Measurements from ENCODE around the gene CCDC116. TPM values are rescaled to one million over a fixed set of nuclear protein-coding genes. Genes with fewer than 3 reads are reported as not detected.

CCDC116 gene, protein sequence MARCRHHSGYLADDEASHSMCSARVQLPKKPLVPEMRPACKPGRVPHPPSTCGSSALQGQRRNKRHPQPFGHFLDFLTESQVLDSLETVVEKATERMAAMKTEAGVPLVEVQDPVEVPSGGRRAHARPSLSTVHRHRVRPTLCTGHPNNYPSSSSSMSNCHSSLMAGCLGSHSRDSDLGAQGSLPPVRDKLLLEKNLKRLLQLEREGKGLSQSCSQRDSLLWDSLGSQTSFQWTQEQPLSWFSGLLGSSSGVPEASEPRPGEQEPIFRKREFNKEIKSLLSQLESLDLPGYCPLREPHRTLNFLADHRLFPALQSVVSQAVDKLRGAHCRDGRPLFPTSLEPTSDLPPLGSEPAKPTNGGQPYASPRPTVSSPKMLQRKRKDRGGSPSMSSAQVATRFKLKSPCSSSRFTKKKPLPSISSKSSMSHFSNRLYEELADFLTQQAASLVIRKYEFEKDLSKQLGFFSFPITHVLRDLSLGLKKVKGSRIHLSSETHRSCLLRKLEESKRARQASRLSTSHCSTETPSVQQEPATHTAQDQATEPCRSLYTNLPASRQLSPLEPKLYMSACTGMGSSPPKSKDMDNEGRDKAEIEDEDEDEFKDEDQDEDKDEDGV
- 0.40 and 0.51 TPM in 2 replicates for total RNA-seq

DNA sequence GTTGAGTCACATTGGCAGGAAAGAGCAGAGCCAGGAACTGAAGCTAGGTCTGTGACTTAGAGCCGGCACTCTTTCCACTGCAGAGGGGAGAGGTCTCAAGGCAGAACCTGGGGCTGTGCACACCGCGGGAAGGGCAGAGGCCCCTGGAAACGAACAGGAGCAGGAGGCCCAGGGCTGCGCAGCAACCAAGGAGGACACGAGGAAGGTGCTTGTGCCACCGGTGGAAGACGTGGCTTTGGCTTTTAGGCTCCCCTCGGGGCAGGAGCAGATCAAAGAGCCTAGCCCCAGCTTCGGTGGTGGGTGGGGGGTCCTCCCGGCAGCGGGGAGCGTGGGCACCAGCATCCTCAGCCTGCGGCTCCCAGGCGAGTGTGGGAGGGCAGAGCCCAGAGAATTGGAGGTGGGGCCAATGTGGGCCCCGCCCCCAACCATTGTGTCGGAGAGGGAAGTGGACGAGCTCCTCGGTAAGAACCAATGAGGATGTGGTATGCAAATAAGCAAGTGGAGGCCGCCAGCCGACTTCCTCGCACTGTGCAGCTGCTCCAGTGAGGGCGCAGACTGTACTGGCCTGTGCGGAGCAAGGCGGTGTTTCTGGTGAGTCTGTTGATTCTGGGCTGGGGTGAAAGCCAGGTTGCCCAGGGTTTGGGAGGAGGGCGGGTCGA is at the start of gene CCDC116:
CCDC116 (plus strand) TSS at position 524 of the 659 bp plus-strand sequence. CDS start 422 bp downstream, outside the sequence.
- Mint-ChIP-seq H3K36me3 (ENCODE audit: low read depth) (peaks cover 15% of the 10 kb centered on the region), H3K27ac (no peak within 1 kb of the TSS), H3K4me1 (peaks cover 25% of the 10 kb centered on the region), H3K27me3 (no peaks in the 10 kb centered on the region), H3K4me3 (no peak within 1 kb of the TSS), H3K9me3 (no peaks in the 10 kb centered on the region)
- intact Hi-C loops (cut with micrococcal nuclease), result no loop called here
- peak; percentile 90 for DNase-seq

DNA sequence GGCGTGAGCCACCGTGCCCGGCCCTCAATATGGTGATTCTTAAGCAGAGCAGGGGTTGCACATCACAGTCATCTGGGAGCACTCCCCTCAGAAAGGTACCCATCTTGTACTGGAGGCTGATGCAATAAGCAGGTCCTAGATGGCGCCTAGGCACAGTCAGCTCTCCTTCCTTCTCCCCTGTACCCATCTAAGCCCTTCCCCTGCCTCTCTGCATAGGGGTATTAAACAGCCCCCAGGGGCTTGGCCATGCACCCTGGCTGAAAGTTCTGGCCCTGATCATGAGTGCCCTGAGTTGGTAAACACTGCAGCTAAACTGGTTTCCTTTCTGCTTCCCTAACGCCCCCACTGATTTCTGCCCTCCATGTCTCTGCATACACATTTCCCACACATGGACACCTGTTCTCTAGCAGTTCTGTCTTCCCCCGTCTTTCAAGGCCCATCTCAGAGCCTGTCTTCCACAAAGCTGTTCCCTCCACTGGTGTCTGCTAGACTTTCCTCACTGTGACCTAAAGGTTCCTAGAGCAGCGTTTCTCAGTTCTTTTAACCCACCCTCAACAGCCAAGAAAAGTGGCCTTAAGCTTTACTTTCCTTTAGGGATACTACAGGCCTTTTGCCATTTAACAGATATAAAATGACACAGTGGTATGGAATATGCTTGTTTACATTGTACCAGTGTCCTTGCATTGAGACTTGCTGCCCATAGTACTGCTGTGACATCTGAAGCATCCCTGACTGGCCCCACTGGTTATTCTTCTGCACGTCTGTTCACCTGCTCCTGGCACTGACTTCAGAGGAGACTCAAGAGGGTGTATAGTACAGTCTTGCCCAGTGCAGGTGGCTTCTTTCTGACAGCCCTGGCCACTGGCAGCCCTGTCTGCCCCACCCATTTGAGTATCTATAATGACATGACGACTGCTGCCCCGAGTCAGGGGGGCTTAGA is 49.5 kb upstream of the CCDC116 start:
- intact Hi-C loops (cut with micrococcal nuclease), result no loop called here
- no peak for DNase-seq
- no peak overlapping the region for H3K4me3 Mint-ChIP-seq
- peak overlapping the region; percentile 72 for H3K27ac Mint-ChIP-seq
- H3K9me3 Mint-ChIP-seq, result no peaks in the 10 kb centered on the region
- peaks cover 18% of the 10 kb centered on the region for H3K36me3 Mint-ChIP-seq (ENCODE audit: low read depth)
- H3K4me1 Mint-ChIP-seq, result peaks cover 27% of the 10 kb centered on the region
- no peaks in the 10 kb centered on the region for H3K27me3 Mint-ChIP-seq

DNA sequence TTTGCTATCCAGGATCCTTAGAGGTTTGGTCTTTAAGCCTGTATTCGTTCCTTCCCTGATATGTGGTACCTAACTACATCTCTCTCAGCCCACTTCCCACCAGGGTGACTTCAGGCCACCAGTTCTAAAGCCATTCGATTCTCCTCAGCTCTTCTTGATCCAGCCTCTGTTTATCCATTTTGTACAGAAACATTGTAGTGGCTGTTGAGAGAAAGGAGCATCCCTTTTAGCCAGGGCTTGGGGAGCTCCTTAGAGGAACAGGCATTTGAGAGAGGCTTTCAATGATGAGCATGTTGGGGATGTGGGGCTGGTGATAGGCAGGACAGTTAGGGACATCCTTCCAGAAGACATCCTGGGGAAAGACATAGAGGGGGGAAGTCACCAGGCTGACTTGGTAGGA is 47.2 kb upstream of the CCDC116 start:
- Mint-ChIP-seq H3K27me3 (no peaks in the 10 kb centered on the region), H3K36me3 (ENCODE audit: low read depth) (peaks cover 23% of the 10 kb centered on the region), H3K4me3 (no peak overlapping the region), H3K9me3 (no peaks in the 10 kb centered on the region), H3K4me1 (peaks cover 33% of the 10 kb centered on the region), H3K27ac (no peak overlapping the region)
- intact Hi-C loops (cut with micrococcal nuclease), result loop anchor here (5.0 kb wide), 1 partner anchor 42 kb away; no protein-coding TSS in a partner anchor
- DNase-seq, result no peak

DNA sequence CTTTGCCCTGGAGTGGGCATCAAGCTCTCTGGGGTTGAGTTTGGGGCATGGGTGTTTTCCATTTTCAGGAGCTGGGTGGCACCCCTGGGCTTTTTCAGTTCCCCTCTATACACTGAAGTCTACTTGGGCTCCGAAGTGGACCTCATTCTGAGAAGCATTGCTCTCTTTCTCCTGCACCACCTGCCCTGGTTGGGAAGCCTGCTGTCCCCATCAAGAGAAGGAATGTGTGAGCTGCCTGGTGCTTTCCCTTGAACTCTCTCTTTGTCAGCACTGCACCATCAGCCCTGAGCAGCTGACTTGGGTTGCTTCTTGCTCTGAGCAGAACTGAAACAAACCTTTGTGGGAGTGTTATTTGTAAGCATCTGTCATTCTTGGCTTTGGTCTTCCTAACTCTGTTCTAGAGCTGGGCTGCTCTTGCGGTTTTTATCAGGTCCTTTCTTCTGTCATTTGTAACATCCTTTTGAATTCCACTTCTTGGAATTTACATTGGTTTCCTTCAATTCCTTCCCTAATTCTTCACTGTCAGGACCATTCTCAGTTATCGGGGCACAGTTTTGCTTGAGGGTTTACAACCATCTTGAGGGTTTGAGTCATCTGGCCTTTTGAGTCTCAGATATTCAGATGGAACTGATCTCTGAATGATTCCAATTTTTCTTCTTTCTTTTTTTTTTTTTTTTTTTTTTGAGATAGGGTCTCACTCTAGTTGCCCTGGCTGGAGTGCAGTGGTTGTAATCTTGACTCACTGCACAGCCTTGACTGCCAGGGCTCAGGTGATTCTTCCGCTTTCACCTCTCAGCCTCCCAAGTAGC is 44.6 kb upstream of the CCDC116 start:
- Mint-ChIP-seq H3K27me3 (no peaks in the 10 kb centered on the region), H3K36me3 (ENCODE audit: low read depth) (peaks cover 32% of the 10 kb centered on the region), H3K9me3 (no peaks in the 10 kb centered on the region), H3K4me1 (peaks cover 36% of the 10 kb centered on the region), H3K4me3 (peak overlapping the region; percentile 27), H3K27ac (peak overlapping the region; percentile 84)
- peak; percentile 80 for DNase-seq
- intact Hi-C loops (cut with micrococcal nuclease), result loop anchor here (1.0 to 5.0 kb wide), 2 partner anchors 17 to 39 kb away; no protein-coding TSS in a partner anchor

DNA sequence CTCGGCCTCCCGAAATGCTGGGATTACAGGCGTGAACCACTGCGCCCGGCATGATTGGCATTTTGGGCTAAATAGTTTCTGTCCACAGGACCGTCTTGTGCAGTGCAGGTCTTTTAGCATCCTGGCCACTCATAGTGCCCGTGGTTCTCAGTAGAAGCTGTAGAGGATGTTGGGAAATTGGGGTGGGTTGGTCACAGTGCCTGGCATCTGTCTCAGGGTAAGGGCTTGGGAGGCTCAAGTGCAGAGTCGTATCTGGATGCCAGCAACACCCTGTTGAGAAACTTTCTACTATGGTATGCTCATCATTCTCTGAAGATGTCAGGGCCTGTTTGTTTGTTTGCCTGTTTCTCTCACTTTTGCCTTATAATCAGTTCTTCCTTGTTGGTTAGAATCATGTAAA is 43.2 kb upstream of the CCDC116 start:
- Mint-ChIP-seq H3K36me3 (ENCODE audit: low read depth) (peaks cover 41% of the 10 kb centered on the region), H3K4me1 (peaks cover 33% of the 10 kb centered on the region), H3K27me3 (no peaks in the 10 kb centered on the region), H3K4me3 (no peak overlapping the region), H3K9me3 (no peaks in the 10 kb centered on the region), H3K27ac (no peak overlapping the region)
- no peak for DNase-seq
- intact Hi-C loops (cut with micrococcal nuclease), result loop anchor here (5.0 kb wide), 1 partner anchor 38 kb away; no protein-coding TSS in a partner anchor

DNA sequence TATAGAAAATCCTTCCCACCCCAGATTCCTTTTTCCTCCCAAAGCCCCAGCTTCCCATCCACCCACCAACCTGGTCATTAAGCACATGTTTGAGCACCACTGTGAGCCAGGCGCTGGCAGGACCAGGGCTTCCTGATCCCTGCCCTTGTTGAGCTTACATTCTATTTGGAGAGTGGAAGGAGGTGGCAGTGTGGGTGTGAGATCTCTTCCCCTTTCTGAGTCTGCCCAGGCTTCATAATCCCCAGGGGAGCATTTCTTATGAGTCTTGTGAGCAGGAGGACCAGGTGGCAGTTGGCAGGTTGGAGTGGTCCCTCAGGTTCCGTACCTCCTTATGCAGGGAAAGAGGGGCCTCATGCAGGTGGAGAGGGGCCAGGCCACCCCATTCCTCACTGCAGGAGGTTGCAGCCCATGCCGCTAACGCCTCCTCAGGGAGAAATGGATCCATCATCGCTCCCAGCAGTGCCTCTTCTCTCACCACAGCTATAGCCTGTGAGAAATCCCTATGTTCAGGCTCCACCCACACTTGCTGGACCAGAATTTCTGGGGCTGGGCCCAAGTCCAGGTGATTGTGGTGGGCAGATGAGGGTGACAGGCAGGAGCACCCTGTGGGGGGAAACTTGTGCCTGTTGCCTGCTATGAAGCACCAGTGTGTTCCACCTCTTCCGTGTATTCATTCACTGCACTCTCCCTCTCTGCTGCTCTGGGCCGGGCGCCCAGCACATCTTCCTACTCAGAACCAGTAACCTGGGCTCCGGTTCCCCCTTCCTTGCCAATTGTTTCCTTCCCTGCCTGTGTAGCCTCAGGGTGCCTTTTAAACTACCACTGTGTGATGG is 41.5 kb upstream of the CCDC116 start:
- Mint-ChIP-seq H3K4me3 (no peak overlapping the region), H3K27ac (peak overlapping the region; percentile 9)
- no peak for DNase-seq

DNA sequence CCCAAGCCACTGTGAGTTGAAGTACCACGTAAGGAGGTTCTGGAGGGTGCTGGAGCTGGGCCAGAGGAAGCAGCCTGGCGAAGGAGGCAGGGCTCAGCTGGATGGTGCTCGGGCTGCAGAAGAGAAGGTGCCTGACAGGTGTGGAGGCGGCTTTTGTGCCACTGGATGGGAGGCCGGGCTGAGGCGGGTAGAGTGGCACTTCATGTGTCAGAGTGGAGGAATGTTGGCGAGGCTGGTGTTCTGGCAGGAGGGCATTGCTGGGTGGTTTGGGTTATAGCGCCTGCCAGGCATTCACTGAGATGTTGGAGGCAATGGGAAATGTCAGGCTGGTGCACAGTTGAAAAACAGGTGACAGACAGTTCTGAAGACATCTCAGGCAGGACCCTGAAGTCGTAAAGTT is 40.9 kb upstream of the CCDC116 start:
- Mint-ChIP-seq H3K9me3 (no peaks in the 10 kb centered on the region), H3K4me1 (peaks cover 28% of the 10 kb centered on the region), H3K4me3 (no peak overlapping the region), H3K36me3 (ENCODE audit: low read depth) (peaks cover 54% of the 10 kb centered on the region), H3K27ac (peak overlapping the region; percentile 9), H3K27me3 (no peaks in the 10 kb centered on the region)
- intact Hi-C loops (cut with micrococcal nuclease), result no loop called here
- DNase-seq, result no peak

More for the DNA sequence above, 41.5 kb upstream of the CCDC116 start:
- intact Hi-C loops (cut with micrococcal nuclease), result no loop called here
- Mint-ChIP-seq H3K27me3 (no peaks in the 10 kb centered on the region), H3K36me3 (ENCODE audit: low read depth) (peaks cover 50% of the 10 kb centered on the region), H3K9me3 (no peaks in the 10 kb centered on the region), H3K4me1 (peaks cover 28% of the 10 kb centered on the region)

DNA sequence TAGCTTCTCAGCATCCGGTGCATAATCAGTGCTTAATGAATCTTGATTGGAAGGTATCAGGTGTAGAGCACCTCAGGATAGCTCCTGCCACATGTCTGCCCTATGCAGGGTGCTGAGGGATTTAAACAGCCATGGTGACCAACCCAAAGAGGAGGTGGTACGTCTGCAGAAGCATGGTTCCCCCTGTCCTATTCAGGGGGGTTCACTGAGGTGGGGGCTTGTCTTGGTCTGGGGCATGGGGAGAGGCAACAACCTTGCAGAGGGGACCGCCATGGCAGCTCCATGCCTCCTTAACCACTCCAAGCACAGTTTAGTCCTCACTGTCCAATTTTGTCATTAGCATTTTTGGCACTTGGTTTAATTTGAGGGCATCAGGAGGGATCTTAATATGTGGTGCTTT is 40.1 kb upstream of the CCDC116 start:
- Mint-ChIP-seq H3K36me3 (ENCODE audit: low read depth) (peaks cover 56% of the 10 kb centered on the region), H3K4me1 (peaks cover 24% of the 10 kb centered on the region), H3K27me3 (no peaks in the 10 kb centered on the region), H3K9me3 (no peaks in the 10 kb centered on the region), H3K4me3 (no peak overlapping the region), H3K27ac (no peak overlapping the region)
- intact Hi-C loops (cut with micrococcal nuclease), result no loop called here
- DNase-seq, result no peak

DNA sequence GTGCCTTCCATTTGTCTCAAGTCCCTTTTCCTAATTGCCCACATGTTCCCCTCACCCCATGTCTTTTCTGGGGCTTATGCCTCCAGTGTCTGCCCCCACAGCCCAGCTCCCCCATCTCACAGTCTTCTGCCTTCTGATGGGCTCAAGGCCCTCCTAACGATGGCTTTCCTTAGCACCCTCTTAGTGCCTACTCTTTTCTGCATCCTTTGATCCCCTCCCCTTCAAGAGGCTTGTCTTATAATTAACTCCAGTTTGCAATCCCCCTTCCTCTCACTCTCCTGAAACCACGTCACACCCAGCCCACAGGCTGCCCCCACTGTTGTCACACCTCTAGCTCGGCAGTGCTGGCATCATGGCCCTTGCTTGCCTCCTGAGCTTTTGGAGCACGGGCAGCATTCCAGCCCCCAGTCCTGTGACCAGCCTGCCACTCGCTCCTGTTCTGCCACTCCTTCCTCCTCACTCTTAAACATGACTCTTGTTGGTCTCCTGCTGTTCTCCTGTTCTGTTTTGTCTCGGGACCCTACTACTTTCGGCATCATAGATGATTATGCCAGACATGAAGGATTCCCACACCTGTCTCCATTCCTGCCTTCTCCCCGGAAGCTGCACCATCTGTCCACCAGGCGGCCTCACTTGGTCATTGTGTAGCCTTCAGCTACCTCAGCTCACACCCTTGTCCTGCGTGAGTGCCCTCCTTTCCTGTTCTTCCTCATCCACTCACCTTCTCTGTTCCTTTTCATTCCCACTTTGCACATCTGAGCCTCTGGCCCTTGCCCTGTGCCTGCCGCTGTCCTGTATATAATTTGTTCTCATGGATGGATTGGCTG is 38.9 kb upstream of the CCDC116 start:
- peaks cover 55% of the 10 kb centered on the region for H3K36me3 Mint-ChIP-seq (ENCODE audit: low read depth)
- H3K27ac Mint-ChIP-seq, result no peak overlapping the region
- no peaks in the 10 kb centered on the region for H3K9me3 Mint-ChIP-seq
- intact Hi-C loops (cut with micrococcal nuclease), result no loop called here
- H3K4me1 Mint-ChIP-seq, result peaks cover 17% of the 10 kb centered on the region
- no peak overlapping the region for H3K4me3 Mint-ChIP-seq
- no peak for DNase-seq
- H3K27me3 Mint-ChIP-seq, result no peaks in the 10 kb centered on the region

DNA sequence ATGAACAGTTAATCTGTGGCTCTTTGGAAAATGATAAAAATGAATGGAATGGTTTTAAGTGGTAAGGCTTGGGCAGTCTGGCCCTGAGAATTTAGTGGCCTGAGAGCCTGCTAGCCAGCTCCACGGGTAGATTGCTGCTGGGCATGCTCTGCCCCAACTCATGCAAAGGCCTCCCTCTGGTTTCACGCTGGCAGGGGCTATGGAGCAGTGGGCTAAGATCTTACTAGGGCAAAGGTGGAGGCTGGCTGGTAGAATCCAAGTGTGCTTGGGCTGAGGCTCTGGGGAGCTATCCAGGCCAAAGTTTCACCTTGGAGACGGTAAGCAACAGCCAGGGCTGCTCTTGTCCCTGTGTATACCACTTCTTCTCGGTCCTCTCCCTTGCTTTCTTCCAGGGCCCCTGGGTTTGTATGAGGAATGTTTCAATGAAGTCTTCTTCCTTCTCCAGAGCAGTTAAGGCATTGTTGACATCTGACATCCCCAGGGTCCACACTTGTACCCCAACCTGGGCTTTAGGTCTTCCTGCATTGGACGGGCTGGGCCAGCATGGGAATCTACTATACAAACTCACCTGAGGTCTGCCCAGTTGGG is 37.6 kb upstream of the CCDC116 start:
- DNase-seq, result no peak
- intact Hi-C loops (cut with micrococcal nuclease), result no loop called here
- Mint-ChIP-seq H3K27me3 (no peaks in the 10 kb centered on the region), H3K36me3 (ENCODE audit: low read depth) (peaks cover 53% of the 10 kb centered on the region), H3K4me3 (no peak overlapping the region), H3K4me1 (peaks cover 11% of the 10 kb centered on the region), H3K9me3 (no peaks in the 10 kb centered on the region), H3K27ac (no peak overlapping the region)

Measured in activated CD4-positive, alpha-beta T cell treated with anti-CD3 and anti-CD28 coated beads, Interleukin-2, amount 10 ng/mL, durations not matched to agents 24 days and 14 days (primary cell).